ENCODE measurements around the gene MAML2.

DNA sequence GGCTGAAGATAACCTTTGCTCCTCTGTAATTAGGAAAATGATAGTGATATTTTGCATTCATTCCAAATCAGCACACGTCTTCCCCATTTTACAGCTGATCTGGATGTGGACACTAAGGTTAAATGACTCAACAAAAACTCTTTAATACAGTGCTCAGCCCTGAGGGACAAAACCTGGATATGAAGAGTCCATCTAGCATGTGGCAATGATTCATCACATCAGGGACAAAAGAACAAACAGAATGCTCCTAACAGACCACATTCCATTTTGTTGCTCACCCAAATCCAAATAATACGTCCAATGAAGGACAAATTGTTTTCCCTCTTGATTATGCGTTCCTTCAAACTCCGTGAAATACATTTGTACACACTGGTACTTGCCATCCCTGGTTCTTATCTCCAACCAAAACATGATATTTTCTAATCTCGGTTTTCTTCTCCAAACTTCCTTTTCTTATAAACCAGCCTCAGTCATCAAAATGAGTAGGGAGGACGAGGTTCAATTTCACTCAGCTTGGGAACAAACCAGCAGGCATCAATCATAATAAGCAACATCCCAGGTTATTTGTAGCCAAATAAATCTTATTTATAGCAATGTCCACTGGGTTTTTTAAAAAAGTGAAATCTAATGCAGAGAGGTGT lies 365.3 kb downstream of the MAML2 start:
- TF ChIP-seq, protein P1, sequence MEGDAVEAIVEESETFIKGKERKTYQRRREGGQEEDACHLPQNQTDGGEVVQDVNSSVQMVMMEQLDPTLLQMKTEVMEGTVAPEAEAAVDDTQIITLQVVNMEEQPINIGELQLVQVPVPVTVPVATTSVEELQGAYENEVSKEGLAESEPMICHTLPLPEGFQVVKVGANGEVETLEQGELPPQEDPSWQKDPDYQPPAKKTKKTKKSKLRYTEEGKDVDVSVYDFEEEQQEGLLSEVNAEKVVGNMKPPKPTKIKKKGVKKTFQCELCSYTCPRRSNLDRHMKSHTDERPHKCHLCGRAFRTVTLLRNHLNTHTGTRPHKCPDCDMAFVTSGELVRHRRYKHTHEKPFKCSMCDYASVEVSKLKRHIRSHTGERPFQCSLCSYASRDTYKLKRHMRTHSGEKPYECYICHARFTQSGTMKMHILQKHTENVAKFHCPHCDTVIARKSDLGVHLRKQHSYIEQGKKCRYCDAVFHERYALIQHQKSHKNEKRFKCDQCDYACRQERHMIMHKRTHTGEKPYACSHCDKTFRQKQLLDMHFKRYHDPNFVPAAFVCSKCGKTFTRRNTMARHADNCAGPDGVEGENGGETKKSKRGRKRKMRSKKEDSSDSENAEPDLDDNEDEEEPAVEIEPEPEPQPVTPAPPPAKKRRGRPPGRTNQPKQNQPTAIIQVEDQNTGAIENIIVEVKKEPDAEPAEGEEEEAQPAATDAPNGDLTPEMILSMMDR (CRISPR knock-in tag; IDR thresholded peaks at IDR 0.05), result no peak
- TF ChIP-seq POLR2A (IDR thresholded peaks at IDR 0.05; ENCODE audit: insufficient read depth in 1 of 2, low read depth in 2 of 2, low read length in 2 of 2) (no peak), MYNN (CRISPR knock-in tag; IDR thresholded peaks at IDR 0.05; ENCODE audit: low read depth) (no peak), THAP11 (CRISPR knock-in tag; IDR thresholded peaks at IDR 0.05) (no peak), BRCA1 (CRISPR knock-in tag; IDR thresholded peaks at IDR 0.05) (no peak), POLR2AphosphoS5 (IDR thresholded peaks at IDR 0.05; ENCODE audit: low read depth, low read length) (no peak), SRSF1 (optimal IDR thresholded peaks at IDR 0.05; ENCODE audit: low read depth, low read length) (no peak), GATAD2A (CRISPR knock-in tag; IDR thresholded peaks at IDR 0.05) (no peak), EP300 (IDR thresholded peaks at IDR 0.05; ENCODE audit: low read depth in 2 of 2, low read length in 2 of 2) (no peak), EP300 (CRISPR knock-in tag; IDR thresholded peaks at IDR 0.05; ENCODE audit: borderline replicate concordance) (no peak), ZSCAN21 (CRISPR knock-in tag; IDR thresholded peaks at IDR 0.05; ENCODE audit: borderline replicate concordance) (no peak), ZNF562 (CRISPR knock-in tag; IDR thresholded peaks at IDR 0.05; ENCODE audit: borderline replicate concordance) (no peak), FOXM1 (CRISPR knock-in tag; IDR thresholded peaks at IDR 0.05) (no peak)
